ENCODE results near the gene ST6GALNAC3.

ST6GALNAC3 gene

DNA sequence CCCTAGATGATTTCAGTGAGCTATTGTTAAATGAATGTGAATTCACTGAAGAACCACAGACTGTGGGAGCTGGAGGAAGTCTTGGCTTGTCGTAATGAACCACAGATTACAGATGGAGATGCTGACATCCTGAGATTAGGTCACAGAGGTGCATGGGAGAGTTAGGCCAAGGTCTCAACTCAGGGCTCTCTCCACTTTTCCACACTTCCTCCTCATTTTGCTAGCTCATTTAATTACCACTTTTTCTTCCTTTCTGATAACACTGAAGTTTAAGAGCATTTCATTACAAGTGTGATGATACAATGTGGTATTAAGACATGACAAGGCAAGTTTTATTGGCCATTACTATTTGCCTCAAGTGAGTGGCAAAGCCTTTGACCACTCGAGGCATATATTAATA lies 30.8 kb downstream of the ST6GALNAC3 start:
- Histone ChIP-seq H3K4me1 (ENCODE audit: control insufficient read depth in 1 of 2, insufficient read depth in 1 of 2, low read depth in 1 of 2, low read length in 1 of 2) (peaks cover 33 to 41% of the 10 kb centered on the region in 2 experiments), H3K27ac (peak overlapping the region; percentile 57), H3K27me3 (no peaks in the 10 kb centered on the region), H3K9me3 (no peaks in the 10 kb centered on the region), H3K4me3 (ENCODE audit: low read depth in 1 of 2, low read length in 1 of 2) (no peak overlapping the region), H3K36me3 (no peaks in the 10 kb centered on the region)
- TF ChIP-seq CTCF (IDR thresholded peaks at IDR 0.05) = no peak

GRCh38 chr1:76106251-76106650 lies 31.7 kb downstream of the ST6GALNAC3 start:
- Histone ChIP-seq H3K4me3 (ENCODE audit: low read depth in 1 of 2, low read length in 1 of 2) (no peak overlapping the region), H3K9me3 (no peaks in the 10 kb centered on the region), H3K27ac (peak overlapping the region; percentile 57), H3K36me3 (no peaks in the 10 kb centered on the region), H3K4me1 (ENCODE audit: control insufficient read depth in 1 of 2, insufficient read depth in 1 of 2, low read depth in 1 of 2, low read length in 1 of 2) (peaks cover 28 to 36% of the 10 kb centered on the region in 2 experiments), H3K27me3 (no peaks in the 10 kb centered on the region)
- no peak for TF ChIP-seq CTCF (IDR thresholded peaks at IDR 0.05)

GRCh38 chr1:76106719-76107235 lies 32.2 kb downstream of the ST6GALNAC3 start:
- Histone ChIP-seq H3K4me1 (ENCODE audit: control insufficient read depth in 1 of 2, insufficient read depth in 1 of 2, low read depth in 1 of 2, low read length in 1 of 2) (peaks cover 23 to 31% of the 10 kb centered on the region in 2 experiments), H3K36me3 (no peaks in the 10 kb centered on the region), H3K4me3 (ENCODE audit: low read depth in 1 of 2, low read length in 1 of 2) (no peak overlapping the region), H3K27ac (no peak overlapping the region), H3K27me3 (no peaks in the 10 kb centered on the region), H3K9me3 (no peaks in the 10 kb centered on the region)
- no peak for TF ChIP-seq CTCF (IDR thresholded peaks at IDR 0.05)

GRCh38 chr1:76109404-76109803 lies 34.9 kb downstream of the ST6GALNAC3 start:
- H3K9me3 ChIP-seq = no peaks in the 10 kb centered on the region
- H3K27ac ChIP-seq = no peak overlapping the region
- H3K4me3 ChIP-seq (ENCODE audit: low read depth in 1 of 2, low read length in 1 of 2) = no peak overlapping the region
- H3K27me3 ChIP-seq = no peaks in the 10 kb centered on the region
- no peak for TF ChIP-seq CTCF (IDR thresholded peaks at IDR 0.05)
- H3K4me1 ChIP-seq (ENCODE audit: control insufficient read depth in 1 of 2, insufficient read depth in 1 of 2, low read depth in 1 of 2, low read length in 1 of 2) = peaks cover 23 to 27% of the 10 kb centered on the region in 2 experiments
- no peaks in the 10 kb centered on the region for H3K36me3 ChIP-seq

DNA sequence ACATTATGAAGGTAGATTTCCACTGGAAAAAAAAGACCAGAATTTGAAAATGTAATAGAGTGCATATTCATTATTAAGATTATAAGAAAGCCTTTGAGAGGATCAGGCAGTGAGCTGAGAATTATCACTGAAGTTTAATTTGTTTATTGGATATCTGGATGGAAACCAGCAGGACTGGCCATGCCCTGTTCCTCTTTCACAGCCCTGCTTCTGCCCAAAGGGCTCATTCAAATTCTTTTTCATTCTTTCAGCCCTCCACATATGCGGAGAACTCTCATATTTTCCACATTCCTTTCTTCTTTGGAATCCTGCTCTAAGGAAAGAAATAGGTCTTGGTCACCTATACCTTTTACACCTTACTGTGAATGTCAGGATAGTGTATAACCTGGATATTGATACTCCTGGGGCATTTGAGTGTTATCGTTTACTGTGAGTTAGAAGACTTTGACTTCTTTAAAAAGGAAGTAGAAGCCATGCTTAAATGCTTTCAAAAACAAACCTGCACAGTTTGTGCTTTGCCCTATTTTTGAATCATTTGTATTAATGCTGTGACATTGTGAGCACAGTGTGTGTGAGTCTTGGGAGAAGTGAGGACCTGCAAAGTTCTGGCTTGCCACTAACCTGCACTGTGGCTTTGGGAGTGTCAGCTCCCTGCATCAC lies 35.5 kb downstream of the ST6GALNAC3 start:
- Histone ChIP-seq H3K4me1 (ENCODE audit: control insufficient read depth in 1 of 2, insufficient read depth in 1 of 2, low read depth in 1 of 2, low read length in 1 of 2) (peaks cover 19 to 20% of the 10 kb centered on the region in 2 experiments), H3K4me3 (ENCODE audit: low read depth in 1 of 2, low read length in 1 of 2) (no peak overlapping the region), H3K36me3 (no peaks in the 10 kb centered on the region), H3K27ac (no peak overlapping the region), H3K9me3 (no peaks in the 10 kb centered on the region), H3K27me3 (no peaks in the 10 kb centered on the region)
- no peak for TF ChIP-seq CTCF (IDR thresholded peaks at IDR 0.05)
